HG02938 (cell line): Measurements from ENCODE around the gene NR6A1.

ENCODE experiments used
- ATAC-seq: cut with Tn5 transposase; IDR thresholded peaks from one replicate; pipeline ENCODE4 v1.9.1; 2021; ENCODE audit warnings: mild to moderate bottlenecking, moderate library complexity; ENCODE audit not compliant: unreplicated experiment

The NR6A1 gene

DNA sequence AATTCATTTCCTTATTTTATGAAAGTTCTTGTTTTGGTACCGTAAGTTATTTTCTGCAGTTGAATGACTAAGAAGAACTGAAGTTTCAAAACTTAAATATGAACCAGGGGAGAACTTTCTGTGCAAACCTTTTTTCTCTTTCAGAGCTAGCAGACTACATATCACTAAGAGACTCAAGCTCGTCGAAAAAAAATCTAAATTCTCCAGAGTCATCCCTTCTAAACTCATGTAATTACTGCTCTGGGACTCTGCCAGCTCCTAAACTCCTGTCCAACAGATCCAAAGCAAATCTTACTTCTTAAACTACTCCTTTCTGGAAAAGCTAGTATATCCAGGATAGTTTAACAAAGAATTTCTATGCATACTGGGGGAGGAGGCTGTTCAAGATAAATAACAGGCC, 176.9 kb downstream of the NR6A1 start:
- no peak for ATAC-seq

DNA sequence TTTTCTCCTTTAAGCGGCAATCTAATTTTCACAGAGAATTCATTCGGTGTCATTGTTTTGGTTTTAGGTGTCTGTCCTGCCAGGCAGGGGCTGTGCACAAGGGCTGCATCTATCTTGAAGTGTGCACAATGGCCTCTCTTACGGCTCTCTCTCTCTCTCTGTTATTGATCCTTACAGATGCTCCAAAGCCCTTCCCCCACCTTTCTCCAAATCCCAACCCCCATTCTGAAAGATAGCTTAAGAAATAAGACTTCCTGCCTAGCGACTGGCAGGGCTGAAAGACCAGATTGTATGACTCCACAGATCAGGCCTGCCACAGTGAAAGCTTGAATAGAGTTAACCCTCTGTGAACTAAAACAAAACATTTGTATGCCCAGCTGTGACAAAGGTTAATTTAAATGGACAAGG, 177.5 kb downstream of the NR6A1 start:
- ATAC-seq, result no peak

DNA sequence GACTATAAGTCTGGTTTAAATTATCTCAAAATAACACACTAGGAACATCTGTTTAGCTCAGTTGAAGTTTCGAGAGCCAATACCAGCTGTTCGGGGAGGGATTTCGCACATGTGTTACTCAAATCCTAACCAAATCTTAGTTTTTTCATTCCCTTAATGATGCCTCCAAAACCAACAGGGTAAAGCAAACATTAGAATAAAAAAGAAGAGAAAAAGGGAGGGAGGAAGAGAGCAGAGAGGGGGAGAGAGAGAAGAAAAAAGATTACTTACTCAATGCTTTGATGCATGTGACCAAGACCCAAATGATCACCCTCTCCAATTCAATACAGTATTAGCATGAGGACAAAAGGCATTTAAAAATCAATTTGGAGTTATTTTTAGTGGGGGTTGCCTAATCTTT, 177.9 kb downstream of the NR6A1 start:
- ATAC-seq, result no peak

- ATAC-seq, result no peak
Measured at GRCh38 chr9:124590889-124591641, 180.0 kb downstream of the NR6A1 start.

- no peak for ATAC-seq
Measured at GRCh38 chr9:124584631-124585030, 186.5 kb downstream of the NR6A1 start.

DNA sequence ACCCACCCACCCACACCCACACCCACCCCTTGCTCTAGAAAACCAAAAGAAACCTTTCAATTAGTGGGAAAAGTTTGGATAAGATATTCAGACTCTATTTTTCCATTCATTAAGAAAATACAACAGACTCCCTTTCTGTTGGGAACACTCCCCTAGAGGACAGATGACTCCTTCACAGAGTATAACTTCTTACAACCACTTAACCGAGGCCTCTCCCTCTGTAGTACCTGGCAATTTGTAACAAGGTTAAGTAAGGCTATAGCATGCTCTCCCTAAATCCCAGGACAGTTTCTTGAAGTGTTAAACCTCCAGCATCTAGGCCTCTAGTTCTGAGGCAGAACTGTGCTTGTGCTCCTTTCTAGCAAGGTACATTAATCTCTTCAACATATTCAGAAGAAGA, 188.0 kb downstream of the NR6A1 start:
- no peak for ATAC-seq

GRCh38 chr9:124580186-124580585, 190.9 kb downstream of the NR6A1 start:
- no peak for ATAC-seq

DNA sequence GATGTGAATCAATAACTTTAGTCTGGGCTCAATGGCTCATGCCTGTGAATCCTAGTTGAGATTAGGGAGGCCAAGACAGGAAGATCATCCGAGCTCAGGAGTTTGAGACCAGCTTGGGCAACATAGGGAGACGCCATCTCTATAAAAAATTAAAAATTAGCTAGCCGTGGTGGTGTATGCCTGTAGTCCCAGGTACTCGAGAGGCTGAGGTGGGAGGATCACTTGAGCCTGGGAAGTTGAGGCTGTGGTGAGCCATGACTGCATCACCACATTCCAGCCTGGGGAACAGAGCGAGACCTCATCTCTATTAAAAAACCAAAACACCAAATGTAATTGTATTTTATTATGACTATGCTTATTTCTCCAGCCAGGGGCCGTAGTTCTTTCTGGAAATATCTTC, 194.4 kb downstream of the NR6A1 start:
- ATAC-seq, result no peak

DNA sequence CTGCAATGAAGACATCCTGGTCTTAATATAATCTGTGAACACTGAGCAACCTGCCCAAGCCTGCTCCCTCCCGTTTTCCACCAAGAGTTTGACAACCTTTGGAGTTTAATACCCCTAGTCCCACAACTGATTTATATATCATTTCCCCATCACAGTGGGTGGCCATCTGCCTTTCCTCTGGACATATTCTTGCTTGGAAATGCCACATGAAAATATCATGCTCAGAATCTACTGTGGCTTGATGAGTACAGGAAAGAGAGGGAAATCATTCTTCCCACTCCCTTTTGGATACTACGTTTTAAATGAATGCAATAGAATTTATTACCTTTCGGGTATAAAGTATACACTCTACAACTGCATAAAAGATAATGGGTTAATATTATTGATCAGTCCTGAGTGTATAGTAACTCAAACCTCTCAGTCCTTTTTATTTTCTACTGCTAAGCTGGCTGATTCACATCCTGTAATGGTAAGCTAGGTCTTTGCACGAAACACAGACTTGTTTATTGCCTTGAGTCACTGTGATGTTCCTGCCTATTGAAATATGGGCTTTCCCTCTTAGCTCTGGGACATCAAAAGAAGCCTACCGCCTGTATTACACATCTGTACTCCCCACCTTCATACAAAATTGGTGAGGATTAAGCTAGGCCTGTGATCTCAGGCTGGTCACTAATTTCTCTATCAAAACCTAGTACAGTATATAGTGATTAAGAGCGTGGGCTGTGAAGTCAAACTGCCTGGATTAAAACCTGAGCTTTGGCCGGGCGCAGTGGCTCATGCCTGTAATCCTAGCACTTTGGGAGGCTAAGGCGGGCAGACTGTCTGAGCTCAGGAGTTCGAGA, 196.4 kb downstream of the NR6A1 start:
- no peak for ATAC-seq

- no peak for ATAC-seq
Measured at GRCh38 chr9:124570942-124571666, 200.0 kb downstream of the NR6A1 start.

- ATAC-seq, result no peak
Measured at GRCh38 chr9:124569942-124570341, 201.2 kb downstream of the NR6A1 start.

DNA sequence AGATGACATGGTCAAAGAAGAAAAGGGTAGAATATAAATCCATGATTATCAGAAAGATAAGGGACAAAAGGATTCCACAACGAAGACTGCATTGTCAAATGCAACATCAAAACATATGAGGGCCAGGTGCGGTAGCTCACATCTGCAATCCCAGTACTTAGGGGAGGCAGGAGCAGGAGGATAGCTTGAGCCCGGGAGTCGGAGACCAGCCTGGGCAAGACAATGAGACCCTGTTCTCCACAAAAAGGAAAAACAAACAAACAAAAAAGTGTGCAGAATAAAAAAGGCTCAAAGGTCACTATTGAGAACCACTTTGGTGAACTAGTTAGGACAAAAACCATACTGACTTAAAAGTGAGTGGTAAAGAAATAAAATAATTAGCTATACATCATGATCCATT, 203.7 kb downstream of the NR6A1 start:
- ATAC-seq, result no peak

DNA sequence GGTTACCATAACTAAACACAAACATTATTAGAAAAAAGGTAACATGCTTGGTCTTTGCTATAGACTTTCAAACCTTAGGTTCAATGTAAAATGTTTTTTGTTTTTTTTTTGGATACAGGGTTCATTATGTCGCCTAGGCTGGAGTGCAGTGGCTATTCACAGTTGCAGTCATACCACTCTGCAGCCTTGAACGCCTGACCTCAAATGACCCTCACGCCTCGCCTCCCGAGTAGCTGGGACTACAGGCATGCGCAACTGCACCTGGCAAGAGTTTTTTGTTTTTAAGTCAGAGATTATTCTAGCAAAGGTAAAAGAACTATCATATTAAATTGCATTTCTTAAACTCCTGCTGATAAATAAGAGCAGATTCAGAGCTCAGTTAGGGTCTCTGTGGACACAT, 208.8 kb downstream of the NR6A1 start:
- no peak for ATAC-seq

- ATAC-seq, result no peak
Measured at GRCh38 chr9:124559871-124560270, 211.2 kb downstream of the NR6A1 start.

DNA sequence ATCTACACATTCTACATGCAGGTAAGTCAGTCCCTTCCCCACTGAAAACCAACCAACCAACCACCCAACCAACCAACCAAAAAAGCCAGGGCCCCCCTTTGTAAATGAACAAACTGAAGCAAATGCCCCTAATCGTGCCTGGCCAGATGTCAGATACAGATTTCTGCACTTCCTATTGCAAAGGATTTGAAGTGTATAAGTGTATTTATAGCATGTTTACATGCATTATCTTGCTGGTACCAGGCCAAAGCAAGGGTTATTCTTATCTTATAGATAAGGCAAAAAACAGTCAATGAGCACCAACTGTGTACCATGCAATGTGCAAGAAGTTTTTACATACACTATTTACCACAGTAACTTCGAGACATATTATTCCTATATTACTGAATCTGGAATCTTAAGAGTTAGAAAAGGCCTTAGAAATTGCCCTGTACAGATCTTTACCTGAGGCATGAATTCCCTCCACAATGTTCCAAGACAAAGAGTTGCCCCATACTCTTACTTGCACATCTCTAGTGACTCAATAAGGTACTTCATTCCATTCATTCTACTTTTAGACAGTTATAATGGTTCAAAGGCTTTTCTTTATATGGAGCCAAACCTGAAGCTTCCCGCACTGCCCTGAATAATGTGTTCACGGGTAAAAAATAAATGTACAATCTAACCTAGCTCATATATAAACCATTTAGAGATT, 212.2 kb downstream of the NR6A1 start:
- ATAC-seq, result no peak

GRCh38 chr9:124557895-124558294, 213.2 kb downstream of the NR6A1 start:
- no peak for ATAC-seq

DNA sequence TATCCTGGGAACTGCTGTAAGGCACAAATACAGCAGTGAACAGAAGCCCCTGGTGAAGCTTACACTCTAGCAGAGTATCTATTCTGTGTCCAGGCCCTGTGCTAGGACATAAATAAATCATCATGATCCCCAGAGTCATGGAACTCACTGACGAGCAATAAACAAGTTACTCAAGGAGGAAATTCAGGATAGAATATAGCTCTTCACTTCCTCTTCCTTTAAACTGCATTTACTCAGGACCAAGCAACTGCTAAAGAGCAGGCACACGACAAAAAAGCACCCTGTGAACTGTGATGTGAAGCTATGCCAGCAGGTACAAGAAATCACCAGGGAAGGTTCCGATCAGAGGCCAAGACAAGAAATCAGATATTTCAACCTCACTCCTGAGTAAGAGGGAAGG, 216.1 kb downstream of the NR6A1 start:
- no peak for ATAC-seq

DNA sequence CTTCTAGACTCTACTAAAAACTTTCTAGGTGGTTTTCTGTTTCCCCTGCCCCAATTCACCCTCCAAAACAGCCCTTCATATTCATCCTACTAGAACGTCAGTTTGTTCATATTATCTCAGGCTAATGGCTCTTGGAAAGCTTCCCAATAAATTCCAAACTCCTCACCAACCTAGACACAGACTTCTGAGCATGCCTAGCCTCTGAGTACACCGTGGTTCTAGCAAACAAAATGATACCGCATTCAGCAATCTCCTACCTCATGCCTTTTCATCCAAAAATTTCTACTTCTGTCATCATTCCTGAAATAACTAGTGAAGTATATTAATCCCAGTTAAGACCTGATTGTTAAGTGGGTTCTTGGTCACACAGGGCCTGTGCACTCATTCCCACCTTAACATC, 217.4 kb downstream of the NR6A1 start:
- ATAC-seq, result no peak

DNA sequence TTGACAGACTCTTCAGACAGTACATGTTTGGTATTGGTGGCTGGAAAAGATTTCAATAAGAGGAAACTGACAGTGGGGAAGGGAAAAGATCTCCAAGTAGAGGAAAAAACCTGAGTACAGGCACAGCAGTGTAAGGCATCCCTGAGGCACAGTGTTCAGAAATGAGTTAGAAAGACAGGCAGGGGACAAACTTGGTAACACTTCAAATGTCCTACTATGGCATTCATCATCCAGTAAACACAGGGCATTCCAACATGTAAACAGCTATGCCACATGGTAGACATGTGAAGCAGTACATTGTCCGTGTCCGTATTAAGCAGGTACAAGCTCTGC, 218.9 kb downstream of the NR6A1 start:
- ATAC-seq, result no peak

- ATAC-seq, result no peak
Measured at GRCh38 chr9:124551472-124552272, 219.4 kb downstream of the NR6A1 start.
